GM19240 (cell line): ENCODE measurements around the gene ZFP28.

Experiments
- DNase-seq: peaks from one replicate; pipeline ENCODE4 v3.0.0; 2011; ENCODE audit warnings: low spot score; ENCODE audit not compliant: insufficient read length

ZFP28 gene

DNA sequence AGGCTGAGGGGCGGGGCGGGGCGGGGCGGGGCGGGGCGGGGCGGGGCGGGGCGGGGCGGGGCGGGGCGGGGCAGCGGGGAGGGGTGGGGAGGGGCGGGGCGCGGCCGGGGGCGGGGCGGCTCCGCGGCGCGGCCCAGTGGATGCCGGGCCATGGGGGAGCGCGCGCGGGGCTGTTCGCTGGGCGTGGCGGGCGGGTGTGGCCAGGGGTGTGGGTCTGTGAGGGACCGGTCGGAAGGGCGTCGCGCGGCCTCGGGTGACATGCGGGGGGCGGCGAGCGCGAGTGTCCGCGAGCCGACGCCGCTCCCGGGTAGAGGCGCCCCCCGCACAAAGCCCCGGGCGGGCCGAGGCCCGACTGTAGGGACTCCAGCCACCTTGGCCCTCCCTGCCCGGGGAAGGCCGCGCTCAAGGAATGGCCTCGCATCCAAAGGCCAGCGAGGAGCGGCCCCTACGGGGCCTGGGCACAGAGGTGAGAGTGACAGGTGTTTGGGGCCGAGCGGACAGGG is at the start of gene ZFP28:
Gene ZFP28 (plus strand): TSS at position 188 of the 503 bp plus-strand sequence. CDS start 71 bp downstream, at position 259.
- no peak for DNase-seq

DNA sequence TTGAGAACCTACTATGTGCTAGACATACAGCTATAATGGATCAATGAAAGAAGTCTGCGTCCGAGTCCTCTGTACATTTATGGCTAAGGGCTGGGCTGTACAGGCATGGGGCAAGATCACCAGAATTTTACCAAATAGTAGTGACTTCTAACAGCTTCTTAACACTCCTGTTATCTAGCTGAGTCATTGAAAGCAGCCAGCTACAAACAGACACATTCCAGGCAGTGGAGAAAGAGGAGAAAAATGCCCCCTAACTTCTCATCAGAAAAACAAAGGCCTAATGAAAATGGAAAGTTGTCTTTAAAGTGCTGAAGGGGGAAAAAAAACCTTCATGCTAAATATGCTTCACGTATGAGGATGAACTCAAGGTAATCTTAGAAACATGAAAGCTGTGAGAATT is 47.3 kb upstream of the ZFP28 start:
- no peak for DNase-seq

DNA sequence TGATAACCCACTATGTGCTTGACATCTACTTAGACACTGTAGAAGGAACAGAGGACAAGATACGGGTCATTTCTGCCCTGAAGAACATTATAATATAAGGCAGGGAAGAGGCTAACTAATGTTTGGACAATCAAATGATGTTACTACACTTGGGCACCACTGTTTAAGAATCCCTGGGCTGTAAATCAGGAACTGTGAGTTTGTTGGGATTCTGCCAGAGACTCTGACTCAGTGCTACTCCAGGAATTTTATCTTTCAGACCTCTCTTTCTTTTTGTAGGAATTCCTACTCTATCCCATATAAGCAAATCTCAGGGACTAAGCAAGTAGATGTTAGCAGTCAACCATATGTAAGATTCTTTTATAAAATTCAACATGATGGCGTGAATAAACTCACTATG is 34.2 kb upstream of the ZFP28 start:
- no peak for DNase-seq

DNA sequence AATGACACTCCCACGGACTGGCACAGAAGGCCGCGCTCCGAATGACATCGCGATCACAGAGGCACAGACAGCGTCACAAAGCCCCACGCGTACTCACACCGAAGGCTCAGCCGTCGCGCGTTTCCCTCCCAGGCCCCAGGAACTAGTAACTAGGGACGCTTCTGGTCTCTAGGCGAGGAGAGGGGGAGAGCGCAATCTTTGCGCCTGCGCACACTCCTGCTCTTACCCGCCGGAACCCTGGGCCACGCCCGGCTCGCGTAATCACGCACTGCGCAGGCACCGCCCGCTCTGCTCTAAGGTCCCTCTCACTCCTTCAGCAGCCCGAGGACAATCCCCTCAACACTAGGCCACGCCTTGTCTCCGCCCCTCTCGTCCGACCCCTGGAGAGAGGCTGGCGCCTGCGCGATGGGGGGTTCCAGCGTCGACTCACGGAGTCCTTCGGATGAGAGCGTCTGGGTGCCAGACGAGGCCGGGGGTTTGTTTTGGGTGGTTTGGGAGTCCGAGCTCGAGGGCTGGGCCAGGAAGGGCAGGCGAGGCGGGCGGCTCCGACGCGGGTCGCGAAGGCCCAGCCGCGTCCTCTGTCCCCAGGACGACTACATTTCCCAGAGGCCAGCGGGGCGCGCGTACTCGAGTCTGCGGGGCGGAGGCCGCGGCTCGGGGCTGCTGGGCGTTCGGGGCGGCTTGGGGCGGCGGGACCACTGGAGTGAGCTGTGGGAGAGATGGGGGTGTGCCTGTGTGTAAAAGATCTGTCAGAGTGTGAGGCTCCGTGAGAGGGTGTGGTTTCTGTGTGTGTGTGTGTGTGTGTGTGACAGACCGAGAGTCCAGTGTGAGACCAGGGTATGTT is 31.1 kb upstream of the ZFP28 start, which contains the start of gene ZNF471:
Gene ZNF471 (plus strand): TSS at position 410 of the 844 bp plus-strand sequence. CDS start 3,717 bp downstream, outside the sequence.
- DNase-seq, result no peak

DNA sequence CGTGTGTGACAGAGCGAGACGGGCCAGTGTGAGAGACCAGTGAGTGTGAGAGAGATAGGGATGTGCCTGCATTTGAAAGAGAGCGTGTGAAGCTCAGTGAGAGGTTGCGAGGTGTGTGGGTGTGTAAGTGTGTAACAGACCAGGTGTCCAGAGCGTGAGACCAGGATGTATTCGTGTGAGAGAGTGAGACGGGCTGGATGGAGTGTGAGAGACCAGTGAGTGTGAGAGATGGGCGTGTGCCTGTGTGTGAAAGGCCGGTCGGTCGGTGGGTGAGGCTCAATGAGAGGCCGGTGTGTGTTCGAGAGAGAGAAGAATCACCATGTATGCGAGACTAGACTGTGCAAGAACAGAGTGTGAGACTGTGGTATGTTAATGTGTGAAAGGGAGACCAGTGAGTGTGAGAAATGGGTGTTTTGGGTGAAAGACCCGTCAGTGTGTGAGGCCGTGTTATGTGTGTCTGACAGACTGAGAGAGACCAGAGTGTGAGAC is 30.4 kb upstream of the ZFP28 start:
- DNase-seq, result no peak

DNA sequence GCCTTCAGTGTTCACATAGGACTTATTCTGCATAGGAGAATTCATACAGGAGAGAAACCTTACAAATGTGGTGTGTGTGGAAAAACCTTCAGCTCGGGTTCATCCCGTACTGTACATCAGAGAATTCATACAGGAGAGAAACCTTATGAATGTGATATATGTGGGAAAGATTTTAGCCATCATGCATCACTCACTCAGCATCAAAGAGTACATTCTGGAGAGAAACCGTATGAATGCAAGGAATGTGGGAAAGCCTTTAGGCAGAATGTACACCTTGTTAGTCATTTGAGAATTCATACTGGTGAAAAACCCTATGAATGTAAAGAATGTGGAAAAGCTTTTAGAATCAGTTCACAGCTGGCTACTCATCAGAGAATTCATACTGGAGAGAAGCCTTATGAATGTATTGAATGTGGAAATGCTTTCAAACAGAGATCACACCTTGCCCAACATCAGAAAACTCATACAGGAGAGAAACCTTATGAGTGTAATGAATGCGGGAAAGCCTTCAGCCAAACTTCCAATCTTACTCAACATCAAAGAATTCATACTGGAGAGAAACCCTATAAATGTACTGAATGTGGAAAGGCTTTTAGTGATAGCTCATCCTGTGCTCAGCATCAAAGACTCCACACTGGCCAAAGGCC is 13.4 kb upstream of the ZFP28 start:
- no peak for DNase-seq

DNA sequence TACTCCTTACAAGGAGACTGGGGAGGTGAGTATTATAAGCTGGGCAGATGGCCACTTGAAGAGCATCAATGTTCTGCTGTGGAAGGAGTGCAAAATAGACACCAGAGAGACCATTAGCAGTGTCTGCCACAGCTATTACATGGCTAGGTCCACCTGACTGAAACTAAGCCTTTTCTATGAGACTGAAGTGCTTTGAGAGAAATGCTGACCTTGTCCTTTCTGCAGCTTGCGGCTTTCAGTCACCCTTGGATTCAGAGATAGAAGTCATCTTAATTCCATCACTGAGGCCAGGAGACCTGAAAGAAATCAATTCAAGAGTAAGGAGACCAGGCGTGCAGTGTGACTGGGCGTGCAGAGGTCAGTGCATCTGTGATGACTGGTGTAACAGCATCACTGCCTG is 1.3 kb upstream of the ZFP28 start:
- DNase-seq, result no peak

DNA sequence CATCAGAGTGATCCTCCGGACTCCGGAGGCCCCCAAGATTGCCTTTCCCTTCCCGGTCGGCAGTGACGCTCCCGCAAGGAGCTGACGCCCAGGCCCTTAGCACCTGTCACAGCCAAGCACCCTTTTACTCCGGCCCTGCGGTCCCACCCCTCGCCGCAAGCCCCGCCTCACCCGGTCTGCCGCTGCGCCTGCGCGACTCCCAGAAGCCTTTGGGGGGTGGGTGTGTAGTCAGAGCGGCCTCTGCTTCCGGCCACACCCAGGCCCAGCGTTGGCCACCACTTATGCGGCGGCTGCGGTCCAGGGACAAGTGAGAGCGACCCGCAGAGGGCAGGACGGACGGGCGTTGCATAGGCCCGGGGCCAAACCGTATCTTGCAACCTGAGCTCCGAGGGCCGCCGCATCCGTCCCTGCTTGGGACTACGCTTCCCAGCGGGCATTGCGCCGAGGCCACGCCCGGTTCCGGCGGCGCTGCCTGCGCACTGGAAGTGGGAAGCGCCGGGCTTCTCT is 441 bp upstream of the ZFP28 start:
- DNase-seq, result no peak

DNA sequence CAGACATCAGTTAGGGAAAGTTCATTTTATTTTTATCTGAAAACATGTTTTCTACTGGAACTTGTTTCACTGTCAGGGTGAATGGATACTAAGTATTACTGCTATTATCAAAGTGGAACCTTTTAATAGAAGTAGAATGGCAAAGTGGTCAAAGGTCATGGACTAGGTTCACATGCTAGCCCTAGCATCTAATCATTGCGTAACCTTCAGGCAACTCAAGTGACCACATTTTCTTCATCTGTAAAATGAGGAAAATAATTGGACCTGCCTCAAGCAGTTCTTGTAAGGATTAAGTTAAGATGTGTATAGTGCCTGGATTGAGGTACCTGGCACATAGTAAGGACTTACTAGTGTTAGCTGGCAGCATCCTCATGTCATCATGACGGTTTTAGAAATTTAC is 5.0 kb downstream of the ZFP28 start:
- no peak for DNase-seq

DNA sequence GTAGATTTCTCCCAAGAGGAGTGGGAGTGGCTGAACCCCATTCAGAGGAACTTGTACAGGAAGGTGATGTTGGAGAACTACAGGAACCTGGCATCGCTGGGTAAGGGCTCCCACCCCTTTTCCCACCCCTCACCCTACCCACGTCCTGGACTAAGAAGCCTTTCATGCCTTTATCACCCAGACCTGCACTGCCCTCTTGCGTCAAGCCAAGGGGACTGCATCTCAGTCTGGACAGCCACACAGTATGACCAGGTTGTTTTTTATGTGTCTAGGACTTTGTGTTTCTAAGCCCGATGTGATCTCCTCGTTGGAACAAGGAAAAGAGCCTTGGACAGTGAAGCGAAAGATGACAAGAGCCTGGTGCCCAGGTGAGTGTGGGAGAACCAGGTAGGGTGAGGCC is 8.8 kb downstream of the ZFP28 start:
- no peak for DNase-seq

DNA sequence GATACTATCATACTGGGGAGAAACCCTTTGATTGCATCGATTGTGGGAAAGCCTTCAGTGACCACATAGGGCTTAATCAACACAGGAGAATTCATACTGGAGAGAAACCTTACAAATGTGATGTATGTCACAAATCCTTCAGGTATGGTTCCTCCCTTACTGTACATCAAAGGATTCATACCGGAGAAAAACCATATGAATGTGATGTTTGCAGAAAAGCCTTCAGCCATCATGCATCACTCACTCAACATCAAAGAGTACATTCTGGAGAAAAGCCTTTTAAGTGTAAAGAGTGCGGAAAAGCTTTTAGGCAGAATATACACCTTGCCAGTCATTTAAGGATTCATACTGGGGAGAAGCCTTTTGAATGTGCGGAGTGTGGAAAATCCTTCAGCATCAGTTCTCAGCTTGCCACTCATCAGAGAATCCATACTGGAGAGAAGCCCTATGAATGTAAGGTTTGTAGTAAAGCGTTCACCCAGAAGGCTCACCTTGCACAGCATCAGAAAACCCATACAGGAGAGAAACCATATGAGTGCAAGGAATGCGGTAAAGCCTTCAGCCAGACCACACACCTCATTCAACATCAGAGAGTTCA is 15.6 kb downstream of the ZFP28 start:
- no peak for DNase-seq

DNA sequence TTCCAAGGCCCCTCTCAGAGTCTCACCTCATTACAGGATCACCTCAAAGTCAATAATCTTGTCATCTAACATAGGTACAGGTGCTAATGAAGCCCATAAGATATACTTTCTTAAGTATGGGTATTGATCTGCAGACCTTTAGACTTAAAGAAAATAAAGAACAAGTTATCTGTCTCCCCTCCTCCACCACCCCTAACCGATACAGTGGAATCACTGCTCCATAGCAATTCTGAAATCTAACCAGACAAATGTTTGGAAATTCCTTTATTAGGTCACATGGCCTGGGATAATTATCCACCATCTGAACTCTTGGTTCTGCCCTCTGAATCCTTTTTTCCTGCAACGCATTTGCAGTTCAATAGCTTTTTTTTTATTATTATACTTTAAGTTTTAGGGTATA is 24.0 kb downstream of the ZFP28 start:
- DNase-seq, result no peak

DNA sequence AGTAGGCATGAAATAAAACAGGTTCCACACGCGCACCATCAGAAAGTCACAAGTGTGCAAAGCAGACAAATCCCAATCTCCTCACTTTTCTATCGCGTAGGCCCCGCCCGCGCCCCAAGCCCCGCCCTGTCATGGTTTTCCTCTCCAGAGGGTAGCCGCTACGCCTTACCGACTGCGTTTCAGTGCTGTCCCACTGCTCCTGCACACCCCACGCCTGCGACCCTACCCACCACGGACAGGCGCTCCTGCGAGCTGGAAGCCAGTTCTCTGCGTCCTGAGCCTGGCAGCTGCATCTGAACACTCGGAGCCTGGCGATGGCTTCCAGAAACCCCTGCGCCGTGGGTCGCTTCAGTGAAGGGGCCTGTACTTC is 28.1 kb downstream of the ZFP28 start:
- DNase-seq, result no peak

DNA sequence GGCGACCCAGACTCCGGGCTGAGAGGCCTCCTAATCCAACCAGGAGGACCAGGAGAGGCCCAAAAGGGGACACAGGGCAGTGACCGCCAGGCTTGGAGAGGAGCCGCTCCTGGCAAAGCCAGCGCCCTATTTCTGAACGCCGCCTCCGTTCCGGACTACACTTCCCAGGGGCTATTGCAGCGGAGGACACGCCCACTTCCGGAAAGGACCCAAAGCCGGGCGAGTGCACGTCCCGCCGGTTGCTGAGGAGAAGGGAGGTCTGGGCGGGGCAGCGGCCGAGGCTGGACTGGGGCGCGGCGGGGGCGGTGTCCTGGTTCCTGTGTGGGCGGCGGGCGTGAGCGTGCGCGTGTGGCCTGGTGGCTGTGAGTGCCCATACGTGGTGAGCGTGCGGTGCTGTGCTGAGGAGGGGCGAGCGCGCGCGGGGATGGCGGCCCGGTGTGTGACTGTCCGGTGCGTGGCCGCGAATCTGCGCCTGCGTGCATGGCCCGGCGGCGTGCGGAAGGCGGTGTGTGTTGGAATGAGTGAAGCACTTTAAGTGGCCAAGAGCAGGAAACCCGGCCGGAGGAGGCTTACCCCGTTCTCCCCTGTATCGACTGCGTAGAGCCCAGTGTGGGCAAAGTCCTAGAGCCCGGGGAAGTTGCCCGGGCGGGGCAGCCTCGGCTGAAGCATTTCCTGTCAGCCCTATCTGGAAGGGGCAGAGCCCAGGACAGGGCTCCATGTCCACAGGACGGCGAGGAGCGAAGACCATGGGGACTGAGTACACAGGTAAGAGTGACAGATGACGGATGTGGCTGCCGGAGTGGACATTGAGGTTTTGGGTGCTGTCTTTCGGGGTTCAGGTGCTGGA is 28.7 kb downstream of the ZFP28 start, which contains the start of gene ZNF470:
Gene ZNF470 (plus strand): TSS at position 195 of the 847 bp plus-strand sequence. CDS start 2,844 bp downstream, outside the sequence.
- DNase-seq, result peak; percentile 62

DNA sequence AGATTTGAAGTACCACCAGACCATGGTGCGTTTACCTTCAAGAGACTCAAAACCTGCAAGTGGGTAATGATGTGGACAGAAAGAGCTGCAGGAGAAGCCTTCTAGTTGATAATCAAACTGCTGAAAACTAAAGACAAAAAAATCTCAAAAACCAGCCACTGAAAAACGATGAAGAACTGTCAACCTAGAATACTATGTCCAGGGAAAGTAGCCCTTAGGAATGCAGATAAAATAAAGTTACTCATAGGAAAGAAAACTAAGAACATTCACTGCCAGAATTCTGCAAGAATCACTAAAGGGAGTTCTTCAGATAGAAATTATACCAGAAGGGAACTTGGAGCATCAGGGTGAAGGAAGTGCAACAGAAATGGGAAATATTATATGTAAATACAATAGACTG is 33.8 kb downstream of the ZFP28 start:
- DNase-seq, result no peak

DNA sequence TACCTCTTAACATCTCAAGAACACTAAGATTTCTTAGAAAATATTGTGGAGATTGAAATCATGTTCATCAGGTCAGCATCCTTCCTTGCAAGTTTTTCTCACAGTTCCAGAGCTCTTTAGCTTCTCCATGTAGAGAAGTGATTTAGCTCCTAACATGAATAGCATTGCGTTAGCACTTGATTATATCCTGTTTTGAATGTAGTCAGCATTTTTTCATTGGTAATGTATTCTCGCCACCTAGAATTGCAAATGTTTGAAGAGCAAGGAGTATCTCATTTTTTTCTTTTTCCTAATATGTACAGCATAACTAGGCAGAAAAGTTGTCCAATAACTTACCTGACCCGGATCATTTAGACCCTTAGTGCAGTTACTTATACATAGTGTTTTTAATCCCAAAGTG is 35.2 kb downstream of the ZFP28 start:
- no peak for DNase-seq

DNA sequence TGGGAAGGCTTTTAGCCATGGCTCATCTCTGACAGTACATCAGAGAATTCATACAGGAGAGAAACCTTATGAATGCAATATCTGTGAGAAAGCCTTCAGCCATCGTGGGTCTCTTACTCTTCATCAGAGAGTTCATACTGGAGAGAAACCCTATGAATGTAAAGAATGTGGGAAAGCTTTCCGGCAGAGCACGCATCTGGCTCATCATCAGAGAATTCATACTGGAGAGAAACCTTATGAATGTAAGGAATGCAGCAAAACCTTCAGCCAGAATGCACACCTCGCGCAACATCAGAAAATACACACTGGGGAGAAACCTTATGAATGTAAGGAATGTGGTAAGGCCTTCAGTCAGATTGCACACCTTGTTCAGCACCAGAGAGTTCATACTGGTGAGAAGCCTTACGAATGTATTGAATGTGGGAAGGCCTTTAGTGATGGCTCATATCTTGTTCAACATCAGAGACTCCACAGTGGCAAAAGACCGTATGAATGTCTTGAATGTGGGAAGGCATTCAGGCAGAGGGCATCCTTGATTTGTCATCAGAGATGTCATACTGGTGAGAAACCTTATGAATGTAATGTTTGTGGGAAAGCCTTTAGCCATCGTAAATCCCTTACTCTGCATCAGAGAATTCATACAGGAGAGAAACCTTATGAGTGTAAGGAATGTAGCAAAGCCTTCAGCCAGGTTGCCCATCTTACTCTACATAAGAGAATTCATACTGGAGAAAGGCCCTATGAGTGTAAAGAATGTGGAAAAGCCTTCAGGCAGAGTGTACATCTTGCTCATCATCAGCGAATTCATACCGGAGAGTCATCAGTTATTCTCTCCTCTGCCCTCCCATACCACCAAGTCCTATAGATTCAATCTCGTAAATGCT is 39.2 kb downstream of the ZFP28 start:
- DNase-seq, result no peak

DNA sequence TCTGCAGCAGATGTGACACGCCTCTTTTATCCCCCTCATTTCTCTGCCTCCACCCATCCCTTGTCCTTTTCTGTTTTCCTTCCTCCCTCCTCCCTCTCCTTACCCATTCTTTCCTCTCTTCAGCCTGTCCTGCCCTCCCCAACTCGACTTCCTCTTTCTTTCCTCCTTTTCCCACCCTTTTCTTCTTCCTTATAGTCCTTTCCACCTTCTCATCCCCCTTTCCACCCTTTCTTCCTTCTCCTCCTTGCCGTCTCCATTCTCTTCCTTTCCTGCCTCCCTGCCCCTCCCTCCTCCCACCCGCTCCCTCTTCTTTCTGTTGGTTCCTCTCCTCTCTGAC is 55.7 kb downstream of the ZFP28 start:
- no peak for DNase-seq

DNA sequence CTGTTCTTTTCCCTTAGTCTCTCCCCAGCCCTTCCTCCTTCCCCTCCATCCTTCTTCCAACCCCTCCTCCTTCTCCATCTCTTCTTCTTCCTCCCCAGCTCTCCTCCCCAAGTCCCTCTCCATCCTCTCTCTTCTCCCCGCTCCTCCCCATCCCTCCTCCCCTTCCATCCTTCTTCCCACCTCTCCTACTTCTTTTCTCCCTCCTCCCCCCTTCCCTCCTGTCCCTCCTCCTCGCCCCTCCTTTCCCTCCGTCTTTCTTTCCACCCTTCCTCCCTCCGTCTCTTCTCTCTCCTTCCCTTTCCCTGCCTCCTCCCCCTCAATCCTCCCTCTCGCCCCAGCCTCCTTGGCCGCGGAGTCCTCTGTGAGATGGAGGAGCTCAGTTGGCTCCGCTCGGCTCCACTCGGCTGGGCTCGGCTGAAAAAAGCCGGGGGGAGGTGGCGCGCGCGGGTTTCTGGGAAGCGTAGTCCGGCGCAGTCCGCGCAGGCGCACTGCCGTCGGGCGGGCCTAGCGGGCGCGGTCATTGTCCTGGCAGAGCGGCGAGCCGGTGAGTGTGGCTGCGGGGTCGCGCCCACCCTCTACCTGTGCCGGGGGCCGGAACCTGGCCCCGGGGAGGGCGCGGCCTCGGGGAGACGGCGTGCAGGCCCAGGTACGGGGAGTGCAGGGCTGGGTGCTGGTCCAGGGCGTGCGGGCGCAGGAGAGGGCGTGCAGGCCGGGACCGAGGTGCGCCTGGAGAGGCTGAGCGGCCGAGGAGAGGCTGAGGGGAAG is 56.2 kb downstream of the ZFP28 start, which contains the start of gene ZNF71:
Gene ZNF71 (plus strand): TSS at position 520 of the 765 bp plus-strand sequence. CDS start 6,257 bp downstream, outside the sequence.
- DNase-seq, result peak; percentile 95
